ENCODE measurements around the gene PRKN.

GRCh38 chr6:161918628-161919205, 808.8 kb downstream of the PRKN start:
- no peak for TF ChIP-seq CTCF (IDR thresholded peaks at IDR 0.05)
- no peak for TF ChIP-seq POLR2A (IDR thresholded peaks at IDR 0.05)
- TF ChIP-seq EP300 (IDR thresholded peaks at IDR 0.05) = no peak

Measured in tibial nerve (tissue), 4 donors.